Mucosa of descending colon (tissue), 3 donors: Measurements from ENCODE around the gene TECPR2. TPM values are rescaled to one million over a fixed set of nuclear protein-coding genes. Genes with fewer than 3 reads are reported as not detected.
"Not testable (repeated sequence)": the region's sequence is repeated elsewhere in the genome, so short reads cannot be mapped to it uniquely, and the experiment has no call there.

ENCODE experiments used
- ATAC-seq: fragments of 200-7000 bp; cut with Tn5 transposase; one replicate; pipeline ENCODE4 v1.9.1; 2020; ENCODE audit warnings: mild to moderate bottlenecking, moderate library complexity
- DNase-seq, 3 donors: peaks; one replicate each; pipeline ENCODE4 v3.0.0-alpha.2; 2020
- H3K36me3 ChIP-seq: fragments of 200-600 bp; one replicate; pipeline ENCODE4 v1.8.0; 2021; ENCODE audit warnings: low read depth, mild to moderate bottlenecking
- H3K4me1 ChIP-seq: fragments of 200-600 bp; one replicate; pipeline ENCODE4 v1.8.0; 2021; ENCODE audit warnings: low read depth, mild to moderate bottlenecking
- H3K4me3 ChIP-seq: fragments of 200-600 bp; one replicate; pipeline ENCODE4 v1.8.0; 2021; ENCODE audit warnings: mild to moderate bottlenecking
- H3K9me3 ChIP-seq: fragments of 200-600 bp; one replicate; pipeline ENCODE4 v1.8.0; 2021; ENCODE audit warnings: mild to moderate bottlenecking
- CTCF ChIP-seq: fragments of 200-600 bp; IDR thresholded peaks from one replicate; pipeline ENCODE4 v1.8.0; 2022; ENCODE audit warnings: antibody characterized with exemption, mild to moderate bottlenecking
- intact Hi-C, 2 donors: fragments of 100-400 bp; cut with DNase I in 1 of 2; cut with micrococcal nuclease in 1 of 2; formaldehyde crosslinking; loops; one replicate each; pipeline versions ENCODE4 v1.11.0 to v1.11.1; 2022; cut with DNase I, micrococcal nuclease
- total RNA-seq, 3 donors: library from RNA; stranded (reverse); fragmentation: NEBNext Ultra II Directional in 2 of 3; extraction: Animal tissue kit (Norgen Biotek cat#: 25700) in 2 of 3; gene quantifications; one replicate each; pipeline versions ENCODE4 v1.2.1 to v1.2.4, GENCODE V29; 2021 to 2023
- donor health status: DM: no; HTN: no; CAD: no; lungs with moderate emphysema.
- donor health status: DM: no; HTN: no; CAD: no.
- donor health status: DM: no; HTN: yes; CAD: no.

Gene TECPR2
- total RNA-seq, 3 donors from 2014 or later: 11.2 to 33.5 (median 21.2) TPM

DNA sequence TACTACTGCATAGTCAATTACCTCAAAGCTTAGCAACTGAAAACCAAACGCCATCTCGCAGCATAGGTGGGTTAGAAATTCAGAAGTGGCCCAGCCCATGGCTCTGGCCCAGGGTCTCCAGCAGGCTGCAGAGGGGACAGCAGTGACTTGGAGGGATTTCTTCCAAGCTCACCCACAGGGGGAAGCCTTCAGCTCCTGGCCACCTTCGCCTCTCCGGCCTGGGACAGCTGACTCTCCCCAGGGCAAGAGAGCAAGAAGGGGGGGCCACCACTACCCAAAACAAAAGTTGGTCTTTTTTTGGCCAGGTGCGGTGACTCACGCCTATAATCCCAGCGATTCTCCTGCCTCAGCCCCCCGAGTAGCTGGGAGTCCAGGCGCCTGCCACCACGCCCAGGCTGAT is 179.0 kb downstream of the TECPR2 start:
- H3K4me3 ChIP-seq: no peak overlapping the region
- no peaks in the 10 kb centered on the region for H3K36me3 ChIP-seq
- no peaks in the 10 kb centered on the region for H3K9me3 ChIP-seq
- intact Hi-C loops: no loop called here
- peaks cover 14% of the 10 kb centered on the region for H3K4me1 ChIP-seq
- ATAC-seq (no peak), DNase-seq (no peak)
- no peak for TF ChIP-seq CTCF

GRCh38 chr14:102544046-102544746 is 181.5 kb downstream of the TECPR2 start:
- TF ChIP-seq CTCF: no peak
- Histone ChIP-seq H3K4me3 (no peak overlapping the region), H3K36me3 (no peaks in the 10 kb centered on the region), H3K9me3 (no peaks in the 10 kb centered on the region), H3K4me1 (peaks cover 14% of the 10 kb centered on the region)
- ATAC-seq (peak; percentile 4), DNase-seq (no peak)
- intact Hi-C loops: no loop called here

DNA sequence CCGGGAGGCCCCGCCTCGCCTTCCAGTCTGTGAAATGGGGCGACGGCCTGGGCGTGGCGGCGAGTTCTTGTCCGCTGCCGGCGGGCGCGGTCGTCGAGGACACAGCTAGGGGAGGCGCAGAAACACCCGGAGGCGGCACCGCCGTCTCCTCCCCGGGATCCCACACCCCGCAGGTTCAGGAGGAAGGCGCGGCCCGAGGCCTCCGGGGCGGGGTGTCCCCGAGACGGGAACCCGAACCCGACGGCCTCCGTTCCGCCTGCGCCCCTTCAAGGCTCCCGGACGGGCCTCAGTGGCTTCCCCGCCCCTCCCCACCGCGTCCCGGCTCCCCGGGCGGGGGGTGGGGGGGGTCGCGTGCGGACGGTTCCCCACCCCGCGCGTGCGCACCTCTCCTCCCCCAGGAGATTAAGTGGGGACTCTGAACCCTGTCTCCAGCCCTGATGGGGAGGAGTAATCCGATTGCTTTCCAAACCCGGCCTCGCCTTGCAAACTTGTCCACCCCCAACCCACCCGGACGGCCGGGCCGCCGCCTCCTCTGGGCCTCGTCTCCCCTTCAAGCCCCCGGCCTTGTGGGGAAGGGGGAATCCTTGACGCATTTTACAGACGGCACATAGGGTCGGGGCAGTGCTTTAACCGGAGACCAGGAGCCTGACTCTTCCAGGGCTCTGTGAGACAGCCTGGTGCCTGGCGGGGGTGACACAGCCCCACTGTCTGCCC is 182.2 kb downstream of the TECPR2 start:
- no peaks in the 10 kb centered on the region for H3K36me3 ChIP-seq
- no peak for TF ChIP-seq CTCF
- ATAC-seq: peak; percentile 86
- H3K4me1 ChIP-seq: peaks cover 14% of the 10 kb centered on the region
- H3K9me3 ChIP-seq: no peaks in the 10 kb centered on the region
- intact Hi-C loops: no loop called here
- peak; percentile 73 to 84 (median 83) for DNase-seq
- no peak overlapping the region for H3K4me3 ChIP-seq

- no peaks in the 10 kb centered on the region for H3K36me3 ChIP-seq
- DNase-seq (peak in 1 of 3 donors; percentile 56), ATAC-seq (peak; percentile 23)
- intact Hi-C loops: no loop called here
- H3K9me3 ChIP-seq: no peaks in the 10 kb centered on the region
- H3K4me3 ChIP-seq: no peak overlapping the region
- peaks cover 14% of the 10 kb centered on the region for H3K4me1 ChIP-seq
- no peak for TF ChIP-seq CTCF
Measured at GRCh38 chr14:102545461-102546265, 182.9 kb downstream of the TECPR2 start.

- intact Hi-C loops: no loop called here
- Histone ChIP-seq H3K36me3 (no peaks in the 10 kb centered on the region), H3K9me3 (no peaks in the 10 kb centered on the region), H3K4me1 (peaks cover 24% of the 10 kb centered on the region), H3K4me3 (no peak overlapping the region)
- TF ChIP-seq CTCF: no peak
- ATAC-seq: no peak
- DNase-seq: no peak
Measured at GRCh38 chr14:102548616-102549240, 186.0 kb downstream of the TECPR2 start.

GRCh38 chr14:102550927-102551401 is 188.2 kb downstream of the TECPR2 start:
- not testable (repeated sequence) for DNase-seq, H3K4me3 ChIP-seq, H3K4me1 ChIP-seq

More at GRCh38 chr14:102550927-102551401, 188.2 kb downstream of the TECPR2 start:
- H3K9me3 ChIP-seq, intact Hi-C loops, ATAC-seq, H3K36me3 ChIP-seq: not testable (repeated sequence)
